AG09319 (cell line): Measurements from ENCODE around the gene PAM16.

ENCODE experiments used
- DNase-seq: peaks from one replicate; pipeline ENCODE4 v3.0.0-alpha.2; 2010; ENCODE audit warnings: low read depth; ENCODE audit errors: extremely low read depth
- CTCF ChIP-seq: IDR thresholded peaks from 2 replicates; pipeline ENCODE4 v1.5.1; 2011; ENCODE audit warnings: low read depth, mild to moderate bottlenecking, inconsistent platforms, low read length, moderate library complexity

Gene PAM16

GRCh38 chr16:4316108-4316863, 34.8 kb downstream of the PAM16 start:
- no peak for TF ChIP-seq CTCF

GRCh38 chr16:4315186-4316107, 35.7 kb downstream of the PAM16 start, which contains the start of gene GLIS2:
Gene GLIS2, plus strand, starts transcription at chr16:4316067. Its CDS starts 16,214 bp downstream, at chr16:4332281.
- DNase-seq = peak; percentile 78

More at GRCh38 chr16:4316108-4316863, 34.8 kb downstream of the PAM16 start:
- no peak for DNase-seq

GRCh38 chr16:4314532-4315185, 36.5 kb downstream of the PAM16 start:
- TF ChIP-seq CTCF = no peak; the same call in 1 of the 2 replicates
- DNase-seq = no peak

More at GRCh38 chr16:4315186-4316107, 35.7 kb downstream of the PAM16 start, which contains the start of gene GLIS2:
- no peak for TF ChIP-seq CTCF

GRCh38 chr16:4313563-4314531, 37.3 kb downstream of the PAM16 start:
- DNase-seq = no peak
- TF ChIP-seq CTCF = peak; percentile 55

GRCh38 chr16:4309833-4310266, 41.3 kb downstream of the PAM16 start:
- TF ChIP-seq CTCF = peak; percentile 80
- DNase-seq = peak; percentile 79

- no peak for DNase-seq
- TF ChIP-seq CTCF = no peak
These were observed 41.9 kb downstream of the PAM16 start for GRCh38 chr16:4309102-4309832.
